Osteocyte (in vitro differentiated cells): ENCODE data around the gene PRMT1. TPM values are rescaled to one million over a fixed set of nuclear protein-coding genes. Genes with fewer than 3 reads are reported as not detected.

Experiments
- DNase-seq: peaks from one replicate; pipeline ENCODE4 v3.0.0; 2021; ENCODE audit warnings: mixed read lengths; ENCODE audit not compliant: unreplicated experiment; ENCODE audit errors: extremely low spot score
- H3K27ac Mint-ChIP-seq: one replicate; pipeline ENCODE4 v1.8.0; 2021; ENCODE audit warnings: mild to moderate bottlenecking, mixed read lengths; ENCODE audit not compliant: unreplicated experiment
- H3K27me3 Mint-ChIP-seq: one replicate; pipeline ENCODE4 v1.8.0; 2021; ENCODE audit warnings: mixed read lengths; ENCODE audit not compliant: unreplicated experiment
- H3K36me3 Mint-ChIP-seq: one replicate; pipeline ENCODE4 v1.8.0; 2021; ENCODE audit warnings: mixed read lengths; ENCODE audit not compliant: unreplicated experiment
- H3K4me1 Mint-ChIP-seq: one replicate; pipeline ENCODE4 v1.8.0; 2021; ENCODE audit warnings: mixed read lengths; ENCODE audit not compliant: unreplicated experiment
- H3K4me3 Mint-ChIP-seq: one replicate; pipeline ENCODE4 v1.8.0; 2021; ENCODE audit warnings: mild to moderate bottlenecking, moderate library complexity, mixed read lengths; ENCODE audit not compliant: unreplicated experiment
- H3K9me3 Mint-ChIP-seq: one replicate; pipeline ENCODE4 v1.8.0; 2021; ENCODE audit warnings: mixed read lengths; ENCODE audit not compliant: unreplicated experiment
- total RNA-seq: library from RNA; stranded (reverse); gene quantifications from 2 replicates; pipeline ENCODE4 v1.2.1, GENCODE V29; 2021
- TF ChIP-seq, protein P1 (sequence below): fragments of 200-600 bp; sonication (generic); IDR thresholded peaks from 2 replicates; pipeline ENCODE4 v1.5.0; 2021; ENCODE audit warnings: antibody characterized with exemption, mild to moderate bottlenecking, moderate library complexity

Gene PRMT1
- total RNA-seq, 1 donor from 2014 or later = 126 TPM

DNA sequence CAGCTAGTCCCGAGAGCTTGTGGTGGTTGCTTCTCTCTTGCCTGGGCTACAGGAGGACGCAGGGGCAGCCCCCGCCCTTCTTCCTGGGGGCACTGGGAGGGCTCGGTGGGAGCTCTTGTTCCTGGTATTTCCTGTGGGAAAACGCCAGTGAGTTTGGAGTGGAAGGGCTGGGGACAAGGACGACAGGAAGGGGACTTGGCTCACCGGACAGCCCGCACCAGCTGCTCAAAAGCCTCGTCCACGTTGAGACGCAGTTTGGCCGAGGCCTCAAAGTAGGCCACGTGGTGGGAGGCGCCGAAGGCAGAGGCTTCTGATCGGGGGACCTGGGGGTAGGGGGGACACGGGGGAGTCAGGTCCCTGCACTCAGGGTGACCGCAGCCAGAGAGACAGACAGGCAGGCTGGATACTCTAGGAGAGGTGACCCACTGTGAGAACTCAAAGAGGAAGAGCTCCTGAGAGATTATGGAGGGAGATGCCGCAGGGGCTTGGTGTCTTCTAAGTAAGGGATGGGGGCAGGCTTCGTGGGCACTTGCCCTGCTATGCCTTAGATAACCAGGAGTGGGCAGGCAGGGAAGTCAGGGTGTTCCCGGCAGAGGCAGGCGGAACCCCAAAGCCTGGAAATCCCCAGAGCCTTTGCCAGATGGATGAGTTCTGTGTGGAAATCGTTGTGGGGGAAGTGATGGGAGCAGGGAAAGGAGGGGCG is 41.4 kb upstream of the PRMT1 start:
- H3K4me1 Mint-ChIP-seq = peaks cover 50% of the 10 kb centered on the region
- peaks cover 2% of the 10 kb centered on the region for H3K36me3 Mint-ChIP-seq
- H3K27ac Mint-ChIP-seq = peak overlapping the region; percentile 83
- TF ChIP-seq, protein P1, sequence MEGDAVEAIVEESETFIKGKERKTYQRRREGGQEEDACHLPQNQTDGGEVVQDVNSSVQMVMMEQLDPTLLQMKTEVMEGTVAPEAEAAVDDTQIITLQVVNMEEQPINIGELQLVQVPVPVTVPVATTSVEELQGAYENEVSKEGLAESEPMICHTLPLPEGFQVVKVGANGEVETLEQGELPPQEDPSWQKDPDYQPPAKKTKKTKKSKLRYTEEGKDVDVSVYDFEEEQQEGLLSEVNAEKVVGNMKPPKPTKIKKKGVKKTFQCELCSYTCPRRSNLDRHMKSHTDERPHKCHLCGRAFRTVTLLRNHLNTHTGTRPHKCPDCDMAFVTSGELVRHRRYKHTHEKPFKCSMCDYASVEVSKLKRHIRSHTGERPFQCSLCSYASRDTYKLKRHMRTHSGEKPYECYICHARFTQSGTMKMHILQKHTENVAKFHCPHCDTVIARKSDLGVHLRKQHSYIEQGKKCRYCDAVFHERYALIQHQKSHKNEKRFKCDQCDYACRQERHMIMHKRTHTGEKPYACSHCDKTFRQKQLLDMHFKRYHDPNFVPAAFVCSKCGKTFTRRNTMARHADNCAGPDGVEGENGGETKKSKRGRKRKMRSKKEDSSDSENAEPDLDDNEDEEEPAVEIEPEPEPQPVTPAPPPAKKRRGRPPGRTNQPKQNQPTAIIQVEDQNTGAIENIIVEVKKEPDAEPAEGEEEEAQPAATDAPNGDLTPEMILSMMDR = no peak
- no peaks in the 10 kb centered on the region for H3K9me3 Mint-ChIP-seq
- no peak overlapping the region for H3K4me3 Mint-ChIP-seq
- DNase-seq = no peak
- H3K27me3 Mint-ChIP-seq = no peaks in the 10 kb centered on the region

GRCh38 chr19:49636233-49636932 is 40.7 kb upstream of the PRMT1 start:
- Mint-ChIP-seq H3K27ac (peak overlapping the region; percentile 83), H3K27me3 (no peaks in the 10 kb centered on the region), H3K4me1 (peaks cover 52% of the 10 kb centered on the region), H3K4me3 (peak overlapping the region; percentile 32), H3K9me3 (no peaks in the 10 kb centered on the region), H3K36me3 (peaks cover 2% of the 10 kb centered on the region)
- DNase-seq = no peak
- TF ChIP-seq, protein P1 = no peak

- no peaks in the 10 kb centered on the region for H3K9me3 Mint-ChIP-seq
- no peaks in the 10 kb centered on the region for H3K27me3 Mint-ChIP-seq
- H3K36me3 Mint-ChIP-seq = peaks cover 2% of the 10 kb centered on the region
- TF ChIP-seq, protein P1 = no peak
- peak overlapping the region; percentile 96 for H3K27ac Mint-ChIP-seq
- H3K4me1 Mint-ChIP-seq = peaks cover 60% of the 10 kb centered on the region
- peak; percentile 93 for DNase-seq
- peak overlapping the region; percentile 87 for H3K4me3 Mint-ChIP-seq
These were observed 39.0 kb upstream of the PRMT1 start for GRCh38 chr19:49637821-49638738.

- peak overlapping the region; percentile 100 for H3K27ac Mint-ChIP-seq
- no peaks in the 10 kb centered on the region for H3K9me3 Mint-ChIP-seq
- H3K4me3 Mint-ChIP-seq = peak overlapping the region; percentile 95
- peaks cover 2% of the 10 kb centered on the region for H3K36me3 Mint-ChIP-seq
- H3K4me1 Mint-ChIP-seq = peaks cover 72% of the 10 kb centered on the region
- DNase-seq = no peak
- H3K27me3 Mint-ChIP-seq = no peaks in the 10 kb centered on the region
- TF ChIP-seq, protein P1 = no peak
These were observed 37.5 kb upstream of the PRMT1 start for GRCh38 chr19:49639401-49640112.
